Activated CD4-positive, alpha-beta T cell treated with anti-CD3 and anti-CD28 coated beads, Interleukin-2, amount 50 U/mL, for 1 hour (primary cell): ENCODE measurements around the gene GID8.
"Not testable (repeated sequence)": the region's sequence is repeated elsewhere in the genome, so short reads cannot be mapped to it uniquely, and the experiment has no call there.

ENCODE experiments used
- DNase-seq: peaks from one replicate; pipeline ENCODE4 v3.0.0-alpha.2; 2020

GID8 gene

DNA sequence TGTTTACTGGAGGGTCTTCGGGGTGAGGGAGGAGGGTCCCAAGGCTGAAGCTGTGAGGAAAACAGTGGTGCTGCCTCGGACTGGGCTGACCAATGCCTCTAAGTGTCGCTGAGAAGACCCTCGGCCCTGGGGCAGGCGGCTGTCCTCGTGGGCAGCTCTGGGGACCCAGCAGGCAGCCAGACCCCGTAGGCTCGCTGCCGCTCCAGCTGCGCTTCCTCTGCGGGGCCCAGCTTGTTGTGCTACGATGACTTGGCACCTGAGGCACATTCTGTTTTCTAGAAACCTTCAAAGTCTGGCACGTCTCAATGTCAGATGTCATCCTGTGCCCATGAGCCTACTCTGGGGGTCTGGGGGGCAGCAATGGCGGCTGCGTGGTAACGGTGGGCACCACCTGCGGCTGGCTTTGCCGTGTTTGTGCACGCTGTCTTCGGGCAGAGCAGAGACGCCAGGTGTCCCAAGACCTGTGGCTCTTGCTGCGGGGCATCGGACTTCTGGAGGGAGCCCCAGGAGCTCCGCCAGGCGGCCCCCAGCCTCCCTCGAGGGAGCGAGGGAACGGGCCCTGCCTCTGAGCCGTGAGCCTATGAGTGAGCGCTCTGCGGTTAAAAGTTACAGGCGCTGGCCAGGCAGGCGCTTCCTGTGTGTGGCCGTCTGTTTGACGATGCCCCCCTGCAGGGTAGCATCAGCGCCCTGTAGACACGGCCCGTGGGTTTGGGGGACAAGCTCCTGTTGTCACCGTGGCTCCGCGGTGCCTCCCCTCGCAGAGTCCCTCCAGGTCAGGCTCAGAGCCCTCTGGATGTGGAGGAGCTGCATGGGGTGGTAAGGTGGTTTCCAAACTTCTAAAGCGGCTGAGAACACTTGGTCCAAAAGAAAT lies 21.4 kb downstream of the GID8 start:
- DNase-seq: no peak

GRCh38 chr20:62959998-62960436 lies 22.1 kb downstream of the GID8 start:
- no peak for DNase-seq

DNA sequence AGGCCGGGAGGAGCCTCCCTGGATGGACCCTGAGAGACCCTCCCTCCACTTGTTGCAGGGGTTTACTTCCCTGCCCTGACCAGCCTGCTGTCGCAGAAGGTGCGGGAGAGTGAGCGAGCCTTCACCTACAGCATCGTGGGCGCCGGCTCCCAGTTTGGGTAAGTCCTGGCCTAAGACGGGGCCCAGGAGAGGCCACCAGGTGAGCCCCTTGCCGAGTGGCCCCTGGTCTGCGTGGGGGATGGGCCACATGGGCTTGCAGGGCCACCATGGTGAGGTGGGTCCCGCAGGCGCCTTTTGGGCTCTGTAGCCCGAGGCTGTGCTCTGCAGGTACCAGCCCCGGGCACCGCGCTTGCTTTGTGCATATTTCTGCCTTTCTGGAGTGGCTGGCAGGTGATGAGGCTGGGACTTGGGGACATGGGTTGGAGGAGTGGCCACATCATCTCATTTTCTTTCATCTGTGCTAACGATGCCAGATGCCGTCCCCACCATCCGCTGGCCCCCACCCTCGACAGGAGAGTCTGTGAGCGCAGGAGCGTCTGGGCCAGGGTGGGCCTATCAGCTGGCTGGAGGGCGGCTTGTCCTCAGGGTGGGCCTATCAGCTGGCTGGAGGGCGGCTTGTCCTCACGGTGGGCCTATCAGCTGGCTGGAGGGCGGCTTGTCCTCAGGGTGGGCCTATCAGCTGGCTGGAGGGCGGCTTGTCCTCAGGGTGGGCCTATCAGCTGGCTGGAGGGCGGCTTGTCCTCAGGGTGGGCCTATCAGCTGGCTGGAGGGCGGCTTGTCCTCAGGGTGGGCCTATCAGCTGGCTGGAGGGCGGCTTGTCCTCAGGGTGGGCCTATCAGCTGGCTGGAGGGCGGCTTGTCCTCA lies 22.7 kb downstream of the GID8 start:
- not testable (repeated sequence) for DNase-seq

GRCh38 chr20:62961310-62961783 lies 23.4 kb downstream of the GID8 start:
- DNase-seq: no peak

DNA sequence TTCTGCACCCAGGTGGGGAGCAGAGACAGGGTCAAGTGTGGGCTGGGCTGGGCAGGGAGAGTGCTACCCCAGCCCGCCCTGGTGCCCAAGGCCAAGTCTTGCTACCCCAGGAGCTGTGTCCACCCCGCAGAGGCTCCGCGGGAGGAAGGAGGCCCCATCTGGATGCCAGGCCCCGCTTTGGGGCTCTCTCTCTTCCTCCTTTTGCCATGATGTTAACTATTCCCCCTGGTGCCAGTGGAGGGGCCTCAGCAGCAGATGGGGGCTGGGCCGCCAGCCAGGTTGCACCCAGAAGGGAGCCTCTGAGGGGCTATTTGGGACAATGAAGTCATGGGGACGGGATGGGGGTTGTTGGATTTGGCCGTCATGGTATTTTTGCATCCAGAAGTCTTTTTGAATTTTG lies 23.9 kb downstream of the GID8 start:
- DNase-seq: no peak

DNA sequence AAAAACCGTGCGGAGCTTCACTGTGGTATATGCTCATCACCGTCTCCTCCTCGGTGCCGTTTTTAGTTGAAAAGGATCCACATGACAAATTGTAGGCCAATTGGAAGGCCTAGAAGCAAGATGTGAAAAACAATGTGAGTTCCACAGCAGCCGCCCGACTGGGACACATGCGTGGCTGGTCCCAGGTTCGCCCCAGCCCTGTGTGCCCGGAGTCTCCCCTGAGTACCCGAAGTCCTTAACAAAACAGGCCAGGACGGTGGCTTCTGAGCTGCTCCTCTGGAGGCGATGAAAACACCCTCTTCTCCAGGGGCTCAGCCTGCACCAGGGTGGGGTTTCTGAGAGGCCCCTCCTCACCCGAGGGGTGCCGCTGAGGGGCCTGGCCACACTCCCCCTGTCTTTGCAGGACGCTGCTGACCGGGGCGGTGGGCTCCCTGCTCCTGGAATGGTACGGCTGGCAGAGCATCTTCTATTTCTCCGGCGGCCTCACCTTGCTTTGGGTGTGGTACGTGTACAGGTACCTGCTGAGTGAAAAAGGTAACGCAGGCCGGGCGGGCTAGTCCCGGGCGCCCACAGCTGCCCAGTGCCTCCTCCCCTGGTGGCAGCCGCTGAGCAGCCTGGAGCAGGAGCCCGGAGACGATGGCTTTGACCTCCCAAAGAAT lies 24.4 kb downstream of the GID8 start:
- DNase-seq: no peak

- no peak for DNase-seq
Observed at GRCh38 chr20:62962891-62963613, 25.1 kb downstream of the GID8 start.

GRCh38 chr20:62963614-62964397 lies 25.9 kb downstream of the GID8 start:
- no peak for DNase-seq

- DNase-seq: no peak
Observed at GRCh38 chr20:62964700-62965099, 26.8 kb downstream of the GID8 start.

GRCh38 chr20:62965363-62965771 lies 27.4 kb downstream of the GID8 start:
- DNase-seq: no peak

- no peak for DNase-seq
Observed at GRCh38 chr20:62966212-62967148, 28.5 kb downstream of the GID8 start.

DNA sequence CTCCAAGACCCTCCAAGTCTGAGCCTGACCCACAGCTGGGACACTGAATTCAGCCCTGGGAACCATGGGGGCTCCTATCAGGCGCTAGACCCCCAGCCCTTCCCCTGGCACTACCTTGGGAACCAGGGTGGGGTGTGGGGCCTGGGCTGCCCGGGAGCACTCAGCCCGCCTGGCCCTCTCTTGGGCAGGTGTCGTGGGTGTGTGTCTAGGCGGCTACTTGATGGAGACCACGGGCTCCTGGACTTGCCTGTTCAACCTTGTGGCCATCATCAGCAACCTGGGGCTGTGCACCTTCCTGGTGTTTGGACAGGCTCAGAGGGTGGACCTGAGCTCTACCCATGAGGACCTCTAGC lies 29.2 kb downstream of the GID8 start:
- DNase-seq: no peak

DNA sequence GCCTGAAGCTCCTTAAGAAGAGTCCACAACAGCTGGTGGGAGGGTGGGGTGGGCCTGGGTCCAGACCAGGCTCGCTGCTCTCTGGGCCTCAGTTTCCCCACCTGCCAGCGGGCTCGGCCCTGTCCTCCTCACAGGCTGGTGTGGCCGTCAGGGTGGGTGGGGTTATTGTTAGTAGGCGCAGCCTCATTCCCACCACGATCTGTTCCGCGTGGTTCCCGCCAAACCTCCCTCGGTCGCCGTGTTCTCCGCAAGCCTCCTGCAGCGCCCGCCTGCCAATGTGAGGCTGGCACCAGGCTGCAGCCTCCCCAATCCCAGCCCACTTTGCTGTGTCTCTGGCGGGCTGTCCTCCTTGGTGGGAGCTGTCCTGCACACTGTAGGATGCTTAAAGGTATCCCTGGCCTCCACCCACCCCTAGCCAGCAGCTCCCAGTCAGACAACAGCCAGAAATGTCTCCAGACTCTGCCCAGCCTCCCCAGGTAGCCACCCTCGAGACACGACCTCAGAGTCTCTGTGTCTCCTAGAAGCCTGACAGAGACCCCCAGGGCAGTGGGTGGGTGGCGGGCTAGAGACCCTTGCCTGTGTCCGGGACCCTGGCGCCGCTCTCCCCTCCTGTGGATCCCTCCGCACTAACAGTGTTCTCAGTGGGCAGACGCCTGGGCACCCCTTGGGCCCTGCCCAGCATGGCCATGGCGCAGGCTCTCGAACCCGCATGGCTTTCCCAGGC lies 29.8 kb downstream of the GID8 start:
- no peak for DNase-seq

GRCh38 chr20:62968378-62969178 lies 30.6 kb downstream of the GID8 start:
- DNase-seq: no peak

GRCh38 chr20:62969179-62969760 lies 31.3 kb downstream of the GID8 start:
- no peak for DNase-seq

- DNase-seq: no peak
Observed at GRCh38 chr20:62969939-62970306, 32.0 kb downstream of the GID8 start.

GRCh38 chr20:62970307-62971210 lies 32.6 kb downstream of the GID8 start:
- no peak for DNase-seq
